Measurements from ENCODE around the gene PLCB1.

PLCB1 gene

GRCh38 chr20:8366303-8366923 is 234.3 kb downstream of the PLCB1 start:
- H3K27ac ChIP-seq (ENCODE audit: low read depth, low read length), result no peak overlapping the region
- no peaks in the 10 kb centered on the region for H3K9me2 ChIP-seq (replicated peaks; ENCODE audit: control insufficient read depth, low read length)
- H3K4me2 ChIP-seq (ENCODE audit: low read length), result no peak overlapping the region
- H3K27me3 ChIP-seq (ENCODE audit: control insufficient read depth, low read length), result no peaks in the 10 kb centered on the region
- TF ChIP-seq CTCF (IDR thresholded peaks at IDR 0.05; ENCODE audit: low read depth, low read length, poor library complexity, severe bottlenecking) (no peak), EZH2phosphoT487 (IDR thresholded peaks at IDR 0.05; ENCODE audit: borderline replicate concordance, low read length) (no peak)
- H3K4me1 ChIP-seq (ENCODE audit: control insufficient read depth, low read length), result no peaks in the 10 kb centered on the region
- H4K20me1 ChIP-seq (ENCODE audit: control insufficient read depth, insufficient read depth, low read depth, low read length), result no peaks in the 10 kb centered on the region
- no peaks in the 10 kb centered on the region for H3K36me3 ChIP-seq (ENCODE audit: control insufficient read depth, low read length)
- no peaks in the 10 kb centered on the region for H3K9me3 ChIP-seq (ENCODE audit: control insufficient read depth, insufficient read depth, low read length)
- no peak overlapping the region for H3K4me3 ChIP-seq (ENCODE audit: low read length)
- no peaks in the 10 kb centered on the region for H3K79me2 ChIP-seq (ENCODE audit: control insufficient read depth, low read length)
- H3F3A ChIP-seq (ENCODE audit: control insufficient read depth, insufficient read depth), result no peaks in the 10 kb centered on the region

GRCh38 chr20:8367689-8368088 is 235.6 kb downstream of the PLCB1 start:
- Histone ChIP-seq H3K9me2 (replicated peaks; ENCODE audit: control insufficient read depth, low read length) (no peaks in the 10 kb centered on the region), H3K27me3 (ENCODE audit: control insufficient read depth, low read length) (no peaks in the 10 kb centered on the region), H3K9me3 (ENCODE audit: control insufficient read depth, insufficient read depth, low read length) (no peaks in the 10 kb centered on the region), H3K79me2 (ENCODE audit: control insufficient read depth, low read length) (no peaks in the 10 kb centered on the region), H3K27ac (ENCODE audit: low read depth, low read length) (no peak overlapping the region), H4K20me1 (ENCODE audit: control insufficient read depth, insufficient read depth, low read depth, low read length) (no peaks in the 10 kb centered on the region), H3K4me3 (ENCODE audit: low read length) (no peak overlapping the region), H3K4me2 (ENCODE audit: low read length) (no peak overlapping the region), H3F3A (ENCODE audit: control insufficient read depth, insufficient read depth) (no peaks in the 10 kb centered on the region), H3K36me3 (ENCODE audit: control insufficient read depth, low read length) (no peaks in the 10 kb centered on the region), H3K4me1 (ENCODE audit: control insufficient read depth, low read length) (no peaks in the 10 kb centered on the region)
- TF ChIP-seq EZH2phosphoT487 (IDR thresholded peaks at IDR 0.05; ENCODE audit: borderline replicate concordance, low read length), result no peak
- TF ChIP-seq CTCF (IDR thresholded peaks at IDR 0.05; ENCODE audit: low read depth, low read length, poor library complexity, severe bottlenecking), result no peak

- H3K27ac ChIP-seq (ENCODE audit: low read depth, low read length), result no peak overlapping the region
- H3K9me3 ChIP-seq (ENCODE audit: control insufficient read depth, insufficient read depth, low read length), result no peaks in the 10 kb centered on the region
- TF ChIP-seq EZH2phosphoT487 (IDR thresholded peaks at IDR 0.05; ENCODE audit: borderline replicate concordance, low read length) (no peak), CTCF (IDR thresholded peaks at IDR 0.05; ENCODE audit: low read depth, low read length, poor library complexity, severe bottlenecking) (no peak)
- no peaks in the 10 kb centered on the region for H3K79me2 ChIP-seq (ENCODE audit: control insufficient read depth, low read length)
- H3K4me1 ChIP-seq (ENCODE audit: control insufficient read depth, low read length), result no peaks in the 10 kb centered on the region
- no peak overlapping the region for H3K4me2 ChIP-seq (ENCODE audit: low read length)
- no peak overlapping the region for H3K4me3 ChIP-seq (ENCODE audit: low read length)
- no peaks in the 10 kb centered on the region for H4K20me1 ChIP-seq (ENCODE audit: control insufficient read depth, insufficient read depth, low read depth, low read length)
- no peaks in the 10 kb centered on the region for H3K9me2 ChIP-seq (replicated peaks; ENCODE audit: control insufficient read depth, low read length)
- H3K36me3 ChIP-seq (ENCODE audit: control insufficient read depth, low read length), result no peaks in the 10 kb centered on the region
- H3F3A ChIP-seq (ENCODE audit: control insufficient read depth, insufficient read depth), result no peaks in the 10 kb centered on the region
- H3K27me3 ChIP-seq (ENCODE audit: control insufficient read depth, low read length), result no peaks in the 10 kb centered on the region
Measured at GRCh38 chr20:8368670-8369069, 236.6 kb downstream of the PLCB1 start.
